B cell (primary cell): ENCODE results near the gene FAU. TPM values are rescaled to one million over a fixed set of nuclear protein-coding genes. Genes with fewer than 3 reads are reported as not detected.
A peak's percentile ranks its signal among the peaks of the same experiment; 100 is the strongest.

Source experiments
- ATAC-seq: fragments of 200-7000 bp; cut with Tn5 transposase; one replicate; pipeline ENCODE4 v1.10.0; 2021; ENCODE audit warnings: low read depth, mild to moderate bottlenecking, moderate number of reproducible peaks, moderate library complexity
- CTCF ChIA-PET: fragments of 350-600 bp; sonication (Branson Sonifier 250); formaldehyde crosslinking; loops from one replicate; lab custom pipeline; 2021; ENCODE audit warnings: antibody characterized with exemption, inconsistent platforms; lab: Charles Lee
- POLR2A ChIA-PET: fragments of 350-600 bp; sonication (Branson Sonifier 250); formaldehyde crosslinking; loops from one replicate; lab custom pipeline; 2021; ENCODE audit warnings: antibody characterized with exemption; lab: Charles Lee
- DNase-seq: peaks from one replicate; pipeline ENCODE4 v3.0.0; 2013
- H2AFZ ChIP-seq: 2 replicates; pipeline ENCODE4 v1.6.1; 2012; ENCODE audit warnings: mild to moderate bottlenecking, low read depth, low read length; ENCODE audit not compliant: insufficient read depth, poor library complexity, severe bottlenecking
- H3K27ac ChIP-seq, 2 donors: 1 replicate in 1 of 2; 2 replicates in 1 of 2; pipeline ENCODE4 v1.5.1; 2012 to 2013; ENCODE audit warnings: low read length in 2 of 2, mild to moderate bottlenecking in 2 of 2, moderate library complexity in 1 of 2
- H3K27me3 ChIP-seq, 4 experiments: fragments of 200-600 bp in 1 of 4; sonication (generic) in 1 of 4; replicated peaks in 1 of 4; 1 replicate in 2 of 4; 2 replicates in 2 of 4; pipeline versions ENCODE4 v1.6.1 to v1.7.0; 2013 to 2016; ENCODE audit warnings: low read length in 3 of 4, mild to moderate bottlenecking in 2 of 4, mixed read lengths in 1 of 4, moderate library complexity in 1 of 4; ENCODE audit not compliant: insufficient read depth in 4 of 4, control insufficient read depth in 3 of 4; ENCODE audit errors: control extremely low read depth in 1 of 4
- H3K36me3 ChIP-seq, 2 experiments: replicated peaks in 1 of 2; 1 replicate in 1 of 2; 2 replicates in 1 of 2; pipeline versions ENCODE4 v1.6.1 to v1.7.1; 2013; ENCODE audit warnings: low read length in 1 of 2; ENCODE audit not compliant: insufficient read depth in 2 of 2, control insufficient read depth in 1 of 2; ENCODE audit errors: control extremely low read depth in 1 of 2, extremely low read depth in 1 of 2
- H3K4me1 ChIP-seq, 2 donors: fragments of 200-600 bp in 1 of 2; sonication (generic) in 1 of 2; 1 replicate in 1 of 2; 2 replicates in 1 of 2; pipeline versions ENCODE4 v1.5.1 to v1.6.1; 2013 to 2017; ENCODE audit warnings: low read length in 2 of 2; ENCODE audit not compliant: control insufficient read depth in 2 of 2, insufficient read depth in 2 of 2
- H3K4me2 ChIP-seq: replicated peaks from 2 replicates; pipeline ENCODE3; 2012; ENCODE audit warnings: mild to moderate bottlenecking, low read depth, low read length; ENCODE audit not compliant: poor library complexity, severe bottlenecking
- H3K4me3 ChIP-seq, 5 experiments: fragments of 200-600 bp in 1 of 5; sonication (generic) in 1 of 5; 1 replicate in 3 of 5; 2 replicates in 2 of 5; pipeline versions ENCODE4 v1.5.1 to v1.7.0; 2011 to 2016; ENCODE audit warnings: low read length in 4 of 5, mild to moderate bottlenecking in 4 of 5, low read depth in 2 of 5, control low read depth in 1 of 5, moderate library complexity in 1 of 5; ENCODE audit not compliant: insufficient read depth in 1 of 5; ENCODE audit errors: control extremely low read depth in 1 of 5, extremely low read depth in 1 of 5
- H3K79me2 ChIP-seq: fragments of 200-600 bp; sonication (generic); one replicate; pipeline ENCODE4 v1.6.0; 2016; ENCODE audit warnings: low read length; ENCODE audit not compliant: control insufficient read depth, insufficient read depth
- H3K9ac ChIP-seq: fragments of 200-600 bp; sonication (generic); 2 replicates; pipeline ENCODE4 v1.6.1; 2017; ENCODE audit warnings: mild to moderate bottlenecking, low read length, moderate library complexity
- H3K9me3 ChIP-seq, 3 donors: one replicate each; pipeline versions ENCODE4 v1.6.1 to v1.7.1; 2013; ENCODE audit warnings: low read length in 2 of 3; ENCODE audit not compliant: control insufficient read depth in 2 of 3, insufficient read depth in 1 of 3; ENCODE audit errors: control extremely low read depth in 1 of 3
- H4K20me1 ChIP-seq: 2 replicates; pipeline ENCODE4 v1.6.0; 2012; ENCODE audit warnings: mild to moderate bottlenecking, low read length; ENCODE audit not compliant: insufficient read depth, control insufficient read depth, poor library complexity, severe bottlenecking
- H3K27ac Mint-ChIP-seq: one replicate; pipeline ENCODE4 v1.8.0; 2021; ENCODE audit warnings: mixed read lengths
- H3K27me3 Mint-ChIP-seq: one replicate; pipeline ENCODE4 v1.8.0; 2021; ENCODE audit warnings: mixed read lengths
- H3K4me1 Mint-ChIP-seq: one replicate; pipeline ENCODE4 v1.8.0; 2021; ENCODE audit warnings: mixed read lengths
- H3K4me3 Mint-ChIP-seq: one replicate; pipeline ENCODE4 v1.8.0; 2021; ENCODE audit warnings: mixed read lengths
- H3K9me3 Mint-ChIP-seq: one replicate; pipeline ENCODE4 v1.8.0; 2022; ENCODE audit warnings: mixed read lengths; ENCODE audit not compliant: insufficient read depth
- EZH2 ChIP-seq: IDR thresholded peaks from 2 replicates; pipeline ENCODE4 v1.6.1; 2012; ENCODE audit warnings: borderline replicate concordance, low read depth, mild to moderate bottlenecking, moderate library complexity, low read length; ENCODE audit not compliant: insufficient read depth, poor library complexity, severe bottlenecking
- WGBS: methylation state at CpG from one replicate; pipeline ENCODE4 v1.1.5; 2013; ENCODE audit warnings: missing lambda C conversion rate; ENCODE audit not compliant: insufficient coverage; 5-methylcytosine and 5-hydroxymethylcytosine counted together
- intact Hi-C: fragments of 100-400 bp; cut with micrococcal nuclease; formaldehyde crosslinking; loops from one replicate; pipeline ENCODE4 v1.10.0; 2022
- polyA plus RNA-seq: library from polyadenylated mRNA; depleted of rRNA; stranded (reverse); fragments of >200 nt; gene quantifications from 2 replicates; pipeline ENCODE4 v1.2.3, GENCODE V29; 2012
- total RNA-seq, 2 donors: library from RNA; stranded (reverse); fragments of 120-200 nt in 1 of 2; gene quantifications; 1 replicate in 1 of 2; 2 replicates in 1 of 2; pipeline versions ENCODE4 v1.2.3 to v1.2.4, GENCODE V29; 2013 to 2022
- TF ChIP-seq, protein P1 (sequence below): fragments of 200-600 bp; IDR thresholded peaks from one replicate; pipeline ENCODE4 v1.8.0; 2022; ENCODE audit warnings: antibody characterized with exemption, mild to moderate bottlenecking

Gene FAU
- total and polyA plus RNA-seq, 2 donors (not counting 1 experiment from before 2014, with no cell fraction given): 1,318 to 1,559 TPM

DNA sequence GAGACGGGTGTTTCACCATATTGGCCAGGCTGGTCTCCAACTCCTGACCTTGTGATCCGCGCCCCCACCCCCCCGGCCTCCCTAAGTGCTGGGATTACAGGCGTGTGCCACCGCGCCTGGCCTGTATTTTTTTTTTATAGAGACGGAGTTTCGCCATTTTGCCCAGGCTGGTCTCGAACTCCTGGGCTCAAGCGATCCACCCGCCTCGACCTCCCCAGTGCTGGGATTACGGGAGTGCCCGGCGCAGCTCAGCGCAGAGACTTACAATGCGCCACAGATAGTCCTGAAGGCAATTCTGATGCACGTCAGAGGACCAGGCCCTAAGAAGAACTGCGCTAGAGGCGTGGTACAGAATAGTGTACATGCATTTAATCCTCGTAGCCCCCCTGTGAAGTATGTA lies 26.5 kb downstream of the FAU start:
- ChIA-PET POLR2A (interaction anchor here (1.7 to 4.0 kb wide), 2 partner anchors 15 to 86 kb away, joined by 7 to 26 read pairs; partner anchors contain the start of genes CAPN1 and TM7SF2), CTCF (interaction anchor here (0.9 to 10.2 kb wide), 4 partner anchors 15 to 249 kb away, joined by 3 to 96 read pairs (median 6); partner anchors contain the start of genes ARL2, FAU, MRPL49 and TM7SF2)
- Mint-ChIP-seq H3K4me1 (peaks cover 24% of the 10 kb centered on the region), H3K27ac (peak overlapping the region; percentile 97), H3K27me3 (no peaks in the 10 kb centered on the region), H3K4me3 (peak overlapping the region; percentile 96), H3K9me3 (no peaks in the 10 kb centered on the region)
- TF ChIP-seq EZH2: no peak
- TF ChIP-seq, protein P1, sequence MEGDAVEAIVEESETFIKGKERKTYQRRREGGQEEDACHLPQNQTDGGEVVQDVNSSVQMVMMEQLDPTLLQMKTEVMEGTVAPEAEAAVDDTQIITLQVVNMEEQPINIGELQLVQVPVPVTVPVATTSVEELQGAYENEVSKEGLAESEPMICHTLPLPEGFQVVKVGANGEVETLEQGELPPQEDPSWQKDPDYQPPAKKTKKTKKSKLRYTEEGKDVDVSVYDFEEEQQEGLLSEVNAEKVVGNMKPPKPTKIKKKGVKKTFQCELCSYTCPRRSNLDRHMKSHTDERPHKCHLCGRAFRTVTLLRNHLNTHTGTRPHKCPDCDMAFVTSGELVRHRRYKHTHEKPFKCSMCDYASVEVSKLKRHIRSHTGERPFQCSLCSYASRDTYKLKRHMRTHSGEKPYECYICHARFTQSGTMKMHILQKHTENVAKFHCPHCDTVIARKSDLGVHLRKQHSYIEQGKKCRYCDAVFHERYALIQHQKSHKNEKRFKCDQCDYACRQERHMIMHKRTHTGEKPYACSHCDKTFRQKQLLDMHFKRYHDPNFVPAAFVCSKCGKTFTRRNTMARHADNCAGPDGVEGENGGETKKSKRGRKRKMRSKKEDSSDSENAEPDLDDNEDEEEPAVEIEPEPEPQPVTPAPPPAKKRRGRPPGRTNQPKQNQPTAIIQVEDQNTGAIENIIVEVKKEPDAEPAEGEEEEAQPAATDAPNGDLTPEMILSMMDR: no peak
- DNase-seq: no peak
- H3K79me2 ChIP-seq: peaks cover 28% of the 10 kb centered on the region
- peak overlapping the region in 1 of 2 donors; percentile 81 for H3K27ac ChIP-seq
- H4K20me1 ChIP-seq: peaks cover 18% of the 10 kb centered on the region
- H2AFZ ChIP-seq: peak overlapping the region; percentile 88
- H3K9ac ChIP-seq: peak overlapping the region; percentile 90
- intact Hi-C loops: no loop called here
- no peak for ATAC-seq
- peak overlapping the region; percentile 92 for H3K4me2 ChIP-seq
- peak overlapping the region in 2 of 5 experiments; percentile 73 to 90 for H3K4me3 ChIP-seq
- H3K36me3 ChIP-seq: peaks cover 0 to 15% of the 10 kb centered on the region in 2 experiments
- H3K9me3 ChIP-seq: peaks cover 0 to 6% (median 0%) of the 10 kb centered on the region in 3 donors
- 93% methylated on average over 22 of the region's 22 CpGs for WGBS
- H3K27me3 ChIP-seq: no peaks in the 10 kb centered on the region
- H3K4me1 ChIP-seq: peaks cover 10 to 16% of the 10 kb centered on the region in 2 donors

GRCh38 chr11:65090628-65091027 lies 31.3 kb downstream of the FAU start:
- H4K20me1 ChIP-seq: no peaks in the 10 kb centered on the region
- no peak overlapping the region for H3K4me3 ChIP-seq
- ChIA-PET POLR2A (interaction anchor here (0.6 kb wide), 1 partner anchor 311 kb away, joined by 4 read pairs; no protein-coding TSS in a partner anchor), CTCF (interaction anchor here (0.7 to 1.7 kb wide), 3 partner anchors 12 to 588 kb away, joined by 3 to 5 read pairs (median 4); partner anchors contain the start of gene TM7SF2)
- Mint-ChIP-seq H3K4me3 (no peak overlapping the region), H3K4me1 (peaks cover 4% of the 10 kb centered on the region), H3K27ac (no peak overlapping the region), H3K9me3 (no peaks in the 10 kb centered on the region), H3K27me3 (no peaks in the 10 kb centered on the region)
- no peak overlapping the region for H3K4me2 ChIP-seq
- H3K79me2 ChIP-seq: peaks cover 8% of the 10 kb centered on the region
- ATAC-seq (no peak), DNase-seq (no peak)
- peaks cover 0 to 1% (median 0%) of the 10 kb centered on the region in 3 donors for H3K9me3 ChIP-seq
- intact Hi-C loops: no loop called here
- TF ChIP-seq, protein P1: no peak
- TF ChIP-seq EZH2: no peak
- no peak overlapping the region for H3K9ac ChIP-seq
- H3K27me3 ChIP-seq: no peaks in the 10 kb centered on the region
- peaks cover 1 to 3% of the 10 kb centered on the region in 2 donors for H3K4me1 ChIP-seq
- H3K27ac ChIP-seq: no peak overlapping the region
- no peak overlapping the region for H2AFZ ChIP-seq
- 97% methylated on average over 4 of the region's 4 CpGs for WGBS
- H3K36me3 ChIP-seq: peaks cover 0 to 41% of the 10 kb centered on the region in 2 experiments
